H54 (cell line): ENCODE results near the gene KIF5A.
A peak's percentile ranks its signal among the peaks of the same experiment; 100 is the strongest.

ENCODE experiments used
- DNase-seq: peaks from one replicate; pipeline ENCODE4 v3.0.0; 2011; ENCODE audit warnings: low spot score, mixed read lengths; ENCODE audit not compliant: insufficient read length
- FAIRE-seq: peaks from 3 replicates; lab custom pipeline; 2011; peaks lifted over from hg19 to GRCh38; lab: Jason Lieb, UNC
- POLR2A ChIP-seq: IDR thresholded peaks from 2 replicates; pipeline ENCODE4 v1.6.1; 2011; ENCODE audit warnings: low read depth, mild to moderate bottlenecking, low read length

Gene KIF5A

DNA sequence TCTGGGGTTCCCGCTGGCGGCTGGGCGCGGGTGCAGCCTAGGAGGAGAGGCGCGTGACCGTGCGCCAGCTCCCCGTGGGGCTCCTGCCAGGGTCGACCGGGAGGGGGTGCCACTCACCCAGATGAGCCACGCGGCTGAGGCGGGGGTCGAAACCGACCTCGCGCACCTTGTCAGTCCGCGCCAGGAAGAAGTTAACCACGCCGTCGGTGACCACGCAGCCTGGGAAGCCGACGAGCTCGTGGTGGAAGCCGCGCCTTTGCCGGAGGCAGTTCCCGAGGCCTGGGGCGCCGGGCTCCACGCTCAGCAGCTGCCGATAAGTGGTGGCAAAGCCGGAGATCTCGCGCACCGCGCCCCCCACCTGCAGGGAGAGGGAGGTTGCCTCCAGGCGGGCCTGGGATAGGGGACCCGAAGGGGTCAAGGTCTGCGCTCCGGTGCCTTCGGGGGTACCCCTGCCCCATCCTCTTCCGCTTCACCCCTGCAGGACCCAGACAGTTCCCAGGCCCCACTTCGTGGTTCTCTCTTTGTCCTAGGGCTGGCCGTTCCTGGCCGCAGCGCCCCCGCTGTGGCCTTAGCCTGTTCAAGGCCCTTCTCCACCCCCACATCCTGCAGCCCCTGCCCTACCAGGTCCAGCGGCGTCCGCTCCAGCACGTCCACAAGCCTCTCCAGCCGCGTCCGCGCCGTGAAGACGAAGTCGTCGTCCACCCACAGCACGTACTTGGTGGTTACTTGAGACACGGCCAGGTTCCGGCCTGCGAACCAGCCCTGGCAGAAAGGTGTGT lies 77.8 kb downstream of the KIF5A start:
- DNase-seq (no peak), FAIRE-seq (no peak)
- no peak for TF ChIP-seq POLR2A

DNA sequence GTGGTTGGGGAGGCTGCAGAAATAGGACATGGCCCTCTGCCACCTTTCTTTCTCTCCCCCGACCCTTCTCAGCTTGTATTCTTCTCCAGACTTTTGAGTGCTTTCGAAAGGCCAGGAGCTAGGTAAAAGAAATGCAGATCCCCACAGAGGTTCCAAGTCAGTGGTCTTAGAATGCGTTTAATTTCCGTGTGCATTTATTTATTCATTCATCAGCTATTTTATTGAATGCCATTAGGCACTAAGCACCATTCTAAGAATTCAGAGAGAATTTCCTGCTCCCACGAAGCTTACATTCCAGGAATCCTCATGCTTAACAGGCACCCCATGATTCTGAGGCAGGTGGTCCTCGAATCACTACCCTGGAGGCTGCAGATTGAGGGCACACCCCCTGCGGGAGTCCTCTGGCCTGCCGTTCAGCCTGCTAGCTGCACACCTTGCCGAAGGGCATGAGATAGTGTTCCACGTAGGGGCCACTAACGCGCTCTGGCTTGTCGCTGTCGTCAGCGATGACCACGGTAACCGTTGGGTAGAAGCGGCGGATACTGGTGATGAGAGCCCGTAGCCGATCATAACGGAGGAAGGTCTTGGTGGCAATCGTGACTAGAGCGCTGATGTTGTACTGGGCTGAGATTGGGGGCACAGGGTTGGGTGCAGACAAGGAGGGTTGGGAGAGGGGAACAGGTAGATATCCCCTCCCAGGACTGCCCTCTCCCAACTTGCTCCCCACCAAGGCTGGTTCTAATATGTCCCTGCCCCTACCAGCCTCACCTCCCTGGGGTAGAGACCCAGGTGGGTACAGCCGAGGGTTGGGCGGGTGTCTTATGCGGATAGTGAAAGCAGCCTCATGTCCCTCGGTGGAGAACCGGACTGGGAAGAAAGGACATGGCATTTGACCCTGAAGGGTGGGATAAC lies 78.7 kb downstream of the KIF5A start:
- TF ChIP-seq POLR2A: no peak
- DNase-seq (no peak), FAIRE-seq (no peak)

DNA sequence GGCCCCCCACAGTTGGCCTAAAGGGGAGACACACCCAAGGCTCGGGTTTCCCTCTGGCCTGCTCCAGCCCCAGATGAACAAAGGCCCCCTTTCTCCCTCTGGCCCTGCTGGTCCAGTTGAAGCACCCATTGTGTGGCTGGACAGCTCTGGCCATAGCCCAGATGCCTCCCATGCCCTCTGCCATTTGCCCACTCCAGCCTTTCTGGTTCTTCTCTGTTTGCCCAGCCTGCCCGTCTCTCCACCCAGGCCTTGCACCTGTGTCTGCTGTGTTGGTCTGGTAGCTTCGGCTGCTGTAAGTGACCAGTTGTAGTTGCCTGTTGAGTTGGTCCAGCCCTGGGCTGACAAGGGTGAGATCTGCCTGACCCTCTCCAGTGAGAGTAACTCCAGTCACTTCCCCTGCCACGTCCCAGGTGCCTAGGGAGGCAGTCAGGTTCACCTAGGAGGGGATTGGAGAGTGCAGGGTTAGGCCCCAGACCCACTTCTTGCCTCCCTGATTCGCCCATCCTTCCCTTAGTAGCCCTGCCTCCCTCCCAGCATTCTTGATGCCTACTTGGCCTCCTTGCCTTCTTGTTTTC lies 80.1 kb downstream of the KIF5A start:
- DNase-seq: peak; percentile 0

DNA sequence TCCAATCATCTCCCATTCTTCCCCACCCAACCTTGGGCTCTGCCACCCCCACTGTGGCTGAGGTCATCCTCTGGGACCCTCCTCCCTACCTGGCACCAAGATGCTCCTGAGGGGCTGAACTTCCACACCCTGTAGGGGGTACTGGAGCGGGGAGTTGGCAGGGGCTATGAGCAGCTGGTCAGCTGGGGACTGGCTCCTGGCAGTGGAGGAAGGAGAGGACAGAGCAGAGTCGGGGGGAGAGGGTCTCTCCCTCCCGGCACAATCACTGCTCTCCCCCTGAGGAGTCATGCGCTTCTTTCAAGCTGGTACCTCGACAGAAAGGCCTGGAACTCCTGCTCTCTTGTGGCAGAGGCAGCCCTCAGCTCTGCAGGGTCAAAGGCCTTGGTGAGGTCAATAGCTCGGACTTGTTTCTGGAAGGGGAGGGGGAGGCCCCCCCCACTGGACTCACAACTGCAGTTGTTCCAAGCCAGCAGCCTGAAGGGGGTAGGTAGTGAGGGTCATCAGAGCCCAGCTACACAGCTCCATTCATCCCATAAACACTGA lies 81.1 kb downstream of the KIF5A start:
- FAIRE-seq (no peak), DNase-seq (no peak)
- no peak for TF ChIP-seq POLR2A

More for the DNA sequence above, 80.1 kb downstream of the KIF5A start:
- no peak for TF ChIP-seq POLR2A
- no peak for FAIRE-seq

DNA sequence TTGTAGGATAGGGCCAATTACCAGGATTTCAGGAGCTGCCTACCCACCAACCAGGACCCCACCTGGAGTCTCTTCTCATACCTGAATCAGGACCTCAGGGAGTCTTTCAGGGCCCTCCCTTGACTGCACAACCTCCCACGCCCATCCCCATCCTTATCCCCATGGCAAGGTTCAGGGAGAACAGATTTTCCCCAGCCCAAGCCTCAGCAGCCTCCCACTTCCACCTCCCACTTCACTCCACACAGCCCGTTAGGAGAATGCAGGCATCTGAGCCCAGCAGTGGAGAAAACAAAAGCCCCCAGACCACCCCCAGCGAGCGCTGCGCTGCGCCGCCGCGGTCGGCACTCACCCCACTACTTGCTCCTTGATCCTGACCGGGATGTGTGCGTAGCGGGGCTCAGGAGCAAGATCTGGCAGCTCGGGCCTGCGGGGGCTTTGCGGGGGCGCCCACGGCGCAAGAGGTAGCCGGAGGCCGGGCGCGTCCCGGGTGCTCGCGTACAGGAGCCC lies 81.8 kb downstream of the KIF5A start:
- no peak for TF ChIP-seq POLR2A
- FAIRE-seq: no peak
- no peak for DNase-seq

DNA sequence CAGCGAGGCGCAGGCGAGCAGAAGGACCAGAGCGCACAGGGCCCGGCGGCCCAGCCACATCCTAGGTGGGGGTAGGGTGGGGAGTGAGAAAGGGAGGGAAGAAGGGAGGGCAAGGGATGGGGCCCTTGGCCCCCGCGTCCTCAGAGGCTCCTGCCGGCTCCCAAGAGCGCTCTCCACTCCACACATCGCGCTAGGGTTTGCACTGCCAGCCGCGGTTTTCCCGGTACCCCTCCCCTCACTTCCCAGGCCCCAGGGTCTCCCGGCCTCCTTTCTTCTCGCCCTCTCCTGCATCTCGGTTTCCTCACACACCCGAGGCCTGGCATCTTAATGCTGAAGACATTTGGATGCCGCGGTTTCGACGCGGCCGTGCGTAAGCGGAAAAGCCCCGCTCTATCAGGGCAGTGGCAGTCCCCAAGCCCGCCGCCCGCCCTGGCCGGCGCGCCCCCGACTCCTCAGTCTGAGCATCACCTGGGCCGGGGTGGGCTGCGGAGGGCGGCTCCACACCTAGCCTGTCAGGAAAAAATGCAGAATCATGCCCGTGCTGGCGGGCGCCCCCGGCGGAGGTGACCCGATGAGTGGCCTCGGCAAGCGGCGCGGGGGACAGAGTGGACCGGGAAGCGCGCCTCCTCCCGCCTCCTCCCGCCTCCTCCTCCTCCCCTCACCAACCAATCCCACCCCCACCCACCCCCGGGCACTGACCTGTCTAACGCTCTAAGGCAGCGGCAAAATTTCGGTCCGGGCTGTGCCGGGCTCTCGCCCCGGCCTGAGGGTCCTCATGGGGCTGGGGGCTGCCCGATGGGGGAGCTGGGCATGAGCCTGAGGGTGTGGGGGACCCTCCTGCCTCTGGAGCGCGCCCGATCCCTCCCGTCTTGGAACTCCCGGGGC lies 82.5 kb downstream of the KIF5A start:
- FAIRE-seq (no peak), DNase-seq (no peak)
- 0 out of 2 replicates have a peak, but pooled peaks have one; percentile 21 for TF ChIP-seq POLR2A

DNA sequence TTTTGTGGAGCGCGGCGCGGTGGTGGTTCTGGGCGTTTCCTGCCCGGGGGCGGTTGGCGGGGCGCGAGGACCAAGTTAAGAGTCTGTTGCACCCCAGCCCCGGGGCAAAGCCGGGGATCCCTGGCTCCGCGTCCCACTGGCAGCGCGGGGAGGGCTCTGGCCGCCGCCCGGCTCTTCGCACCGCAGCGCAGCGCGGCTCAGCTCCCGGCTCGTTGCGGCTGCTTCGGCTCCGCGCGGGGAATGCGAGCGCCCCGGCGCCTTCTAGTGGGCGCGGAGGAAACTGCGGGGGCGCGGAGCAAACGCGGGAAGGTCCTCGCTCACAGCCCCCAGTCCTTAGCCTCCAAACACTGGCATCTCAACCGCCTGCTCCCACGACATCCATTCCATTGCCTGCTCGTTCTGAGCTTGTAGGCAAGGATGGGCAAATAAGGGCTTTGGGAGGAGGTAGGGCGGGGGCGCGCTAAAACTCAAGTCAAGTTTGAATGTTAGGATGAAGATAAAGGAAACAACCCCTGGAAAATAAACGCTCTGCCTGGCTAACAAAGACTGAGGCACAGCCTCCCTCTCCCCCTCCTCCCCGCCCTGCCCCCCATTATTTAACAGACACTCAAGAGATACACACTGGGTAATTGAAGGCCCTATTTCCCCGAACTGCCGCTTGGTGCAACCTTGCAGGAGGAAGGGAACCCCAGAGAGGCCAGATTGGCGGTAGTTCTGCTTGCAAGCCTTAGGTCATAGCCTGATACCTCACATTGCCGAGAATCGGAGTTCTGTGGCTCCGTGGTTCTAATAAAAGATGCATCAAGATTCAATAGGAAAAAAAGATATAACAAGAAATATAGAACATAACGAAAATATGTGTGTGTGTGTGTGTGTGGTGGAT lies 83.4 kb downstream of the KIF5A start, which contains the start of gene B4GALNT1:
Gene B4GALNT1 (minus strand): TSS at position 244 of the 883 bp plus-strand sequence. CDS start 1,069 bp downstream, outside the sequence.
- FAIRE-seq (no peak), DNase-seq (peak; percentile 82)
- peak; percentile 32; the same call in 1 of the 2 replicates for TF ChIP-seq POLR2A
